CD14-positive monocyte (primary cell): ENCODE results near the gene ATXN7L1. TPM values are rescaled to one million over a fixed set of nuclear protein-coding genes. Genes with fewer than 3 reads are reported as not detected.

Experiments
- DNase-seq, 3 donors: peaks; one replicate each; pipeline ENCODE4 v3.0.0-alpha.2; 2011 to 2022
- H2AFZ ChIP-seq: 2 replicates; pipeline ENCODE4 v1.6.0; 2012; ENCODE audit warnings: mild to moderate bottlenecking, low read depth, low read length, inconsistent platforms; ENCODE audit not compliant: insufficient read depth, poor library complexity, severe bottlenecking
- H3K27ac ChIP-seq, 2 donors: 1 replicate in 1 of 2; 2 replicates in 1 of 2; pipeline ENCODE4 v1.5.1; 2012 to 2013; ENCODE audit warnings: low read length in 2 of 2, control low read depth in 1 of 2, inconsistent platforms in 1 of 2, low read depth in 1 of 2, mild to moderate bottlenecking in 1 of 2
- H3K27me3 ChIP-seq, 2 donors: one replicate each; pipeline versions ENCODE4 v1.6.0 to v1.6.1; 2011 to 2013; ENCODE audit warnings: low read length in 2 of 2; ENCODE audit not compliant: control insufficient read depth in 2 of 2, insufficient read depth in 2 of 2
- H3K36me3 ChIP-seq, 2 donors: replicated peaks in 1 of 2; 1 replicate in 1 of 2; 2 replicates in 1 of 2; pipeline versions ENCODE4 v1.5.1 to v1.6.1; 2012 to 2013; ENCODE audit warnings: low read length in 2 of 2, control low read depth in 1 of 2, inconsistent platforms in 1 of 2, mild to moderate bottlenecking in 1 of 2; ENCODE audit not compliant: insufficient read depth in 2 of 2, control insufficient read depth in 1 of 2
- H3K4me1 ChIP-seq, 2 donors: 1 replicate in 1 of 2; 2 replicates in 1 of 2; pipeline versions ENCODE4 v1.5.1 to v1.6.1; 2012 to 2013; ENCODE audit warnings: low read length in 2 of 2, control low read depth in 1 of 2, inconsistent platforms in 1 of 2, mild to moderate bottlenecking in 1 of 2, moderate library complexity in 1 of 2; ENCODE audit not compliant: insufficient read depth in 2 of 2, control insufficient read depth in 1 of 2
- H3K4me2 ChIP-seq: replicated peaks from 2 replicates; pipeline ENCODE3; 2012; ENCODE audit warnings: low read length, moderate library complexity, mild to moderate bottlenecking; ENCODE audit not compliant: poor library complexity, severe bottlenecking; ENCODE audit errors: extremely low read depth
- H3K4me3 ChIP-seq, 3 experiments: fragments of 200-600 bp in 1 of 3; sonication (generic) in 1 of 3; replicated peaks in 1 of 3; 1 replicate in 2 of 3; 2 replicates in 1 of 3; pipeline ENCODE4 v1.5.1; 2011 to 2013; ENCODE audit warnings: low read length in 3 of 3, mild to moderate bottlenecking in 3 of 3, control low read depth in 2 of 3, low read depth in 2 of 3, inconsistent platforms in 1 of 3, moderate library complexity in 1 of 3
- H3K79me2 ChIP-seq: 2 replicates; pipeline ENCODE4 v1.6.0; 2012; ENCODE audit warnings: mild to moderate bottlenecking, control low read depth, inconsistent platforms, low read length, moderate library complexity; ENCODE audit not compliant: insufficient read depth
- H3K9ac ChIP-seq: 2 replicates; pipeline ENCODE4 v1.6.0; 2017; ENCODE audit warnings: low read length, mild to moderate bottlenecking; ENCODE audit not compliant: insufficient read depth, poor library complexity, severe bottlenecking
- H3K9me3 ChIP-seq, 2 donors: replicated peaks in 1 of 2; 1 replicate in 1 of 2; 2 replicates in 1 of 2; pipeline versions ENCODE4 v1.5.1 to v1.6.1; 2012 to 2013; ENCODE audit warnings: low read length in 2 of 2, control low read depth in 1 of 2; ENCODE audit not compliant: control insufficient read depth in 1 of 2, insufficient read depth in 1 of 2
- H4K20me1 ChIP-seq: 2 replicates; pipeline ENCODE4 v1.6.0; 2012; ENCODE audit warnings: mild to moderate bottlenecking, low read length, control low read depth, moderate library complexity; ENCODE audit not compliant: insufficient read depth
- H3K27ac Mint-ChIP-seq, 7 donors: one replicate each; pipeline ENCODE4 v1.8.0; 2020; ENCODE audit warnings: mild to moderate bottlenecking in 7 of 7, mixed read lengths in 7 of 7, moderate library complexity in 6 of 7, inconsistent platforms in 2 of 7
- H3K27me3 Mint-ChIP-seq, 3 donors: one replicate each; pipeline ENCODE4 v1.8.0; 2021 to 2022; ENCODE audit warnings: low read depth in 3 of 3, mild to moderate bottlenecking in 3 of 3, mixed read lengths in 3 of 3, moderate library complexity in 3 of 3, inconsistent platforms in 1 of 3
- H3K36me3 Mint-ChIP-seq, 2 donors: one replicate each; pipeline ENCODE4 v1.8.0; 2020; ENCODE audit warnings: mixed read lengths in 2 of 2, inconsistent platforms in 1 of 2, mild to moderate bottlenecking in 1 of 2
- H3K4me1 Mint-ChIP-seq: one replicate; pipeline ENCODE4 v1.8.0; 2020; ENCODE audit warnings: mild to moderate bottlenecking, mixed read lengths
- H3K4me3 Mint-ChIP-seq, 2 donors: one replicate each; pipeline ENCODE4 v1.8.0; 2020; ENCODE audit warnings: mild to moderate bottlenecking in 2 of 2, mixed read lengths in 2 of 2, moderate library complexity in 1 of 2
- H3K9me3 Mint-ChIP-seq, 7 donors: one replicate each; pipeline ENCODE4 v1.8.0; 2020 to 2022; ENCODE audit warnings: mixed read lengths in 7 of 7, mild to moderate bottlenecking in 6 of 7, moderate library complexity in 6 of 7, inconsistent platforms in 2 of 7
- WGBS: methylation state at CpG from one replicate; pipeline ENCODE4 v1.1.5; 2013; ENCODE audit warnings: missing lambda C conversion rate; ENCODE audit not compliant: insufficient coverage; 5-methylcytosine and 5-hydroxymethylcytosine counted together
- intact Hi-C, 2 donors: fragments of 100-400 bp; cut with micrococcal nuclease; formaldehyde crosslinking; loops; one replicate each; pipeline versions ENCODE4 v1.15.0 to v1.15.1; 2023
- polyA plus RNA-seq, 3 donors: library from polyadenylated mRNA; depleted of rRNA in 1 of 3; unstranded in 2 of 3; stranded (reverse) in 1 of 3; fragments of 300-500 nt in 2 of 3; fragments of >200 nt in 1 of 3; fragmentation: Illumina TruSeq in 2 of 3; gene quantifications; 1 replicate in 2 of 3; 2 replicates in 1 of 3; pipeline ENCODE4 v1.2.3, GENCODE V29; 2012 to 2021
- TF ChIP-seq, protein P1 (sequence below): fragments of 200-600 bp; IDR thresholded peaks from one replicate; pipeline ENCODE4 v1.8.0; 2022; ENCODE audit warnings: antibody characterized with exemption, mild to moderate bottlenecking

ATXN7L1 gene
- polyA plus RNA-seq, 3 donors = 4.5 to 12.2 (median 11.2) TPM

DNA sequence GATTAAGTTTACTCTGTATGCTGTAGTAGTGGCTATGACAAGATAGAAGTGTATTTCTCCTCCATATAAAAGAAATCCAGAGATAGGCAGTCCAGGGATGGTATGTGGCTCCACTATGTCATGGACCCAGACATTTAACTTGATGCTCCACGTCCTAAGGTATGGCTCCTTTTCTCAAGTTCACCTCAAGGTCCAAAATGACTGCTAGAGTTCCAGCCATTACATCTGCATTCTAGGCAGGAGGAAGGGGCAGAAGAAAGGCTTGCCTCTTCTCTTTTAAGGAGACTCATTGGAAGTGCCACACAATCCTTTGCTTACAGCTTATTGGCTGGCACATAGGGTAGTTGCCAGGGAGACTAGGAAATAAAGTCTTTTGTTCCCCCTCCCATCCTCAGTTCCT lies 27.7 kb upstream of the ATXN7L1 start:
- peaks cover 0 to 3% of the 10 kb centered on the region in 2 donors for H3K27me3 ChIP-seq
- Mint-ChIP-seq H3K9me3 (no peaks in the 10 kb centered on the region), H3K36me3 (no peaks in the 10 kb centered on the region), H3K27ac (no peak overlapping the region), H3K4me1 (no peaks in the 10 kb centered on the region), H3K27me3 (peaks cover 3 to 8% (median 5%) of the 10 kb centered on the region in 3 donors), H3K4me3 (no peak overlapping the region)
- H3K9me3 ChIP-seq = no peaks in the 10 kb centered on the region
- H3K4me2 ChIP-seq = no peak overlapping the region
- intact Hi-C loops = no loop called here
- no peak overlapping the region for H3K4me3 ChIP-seq
- TF ChIP-seq, protein P1, sequence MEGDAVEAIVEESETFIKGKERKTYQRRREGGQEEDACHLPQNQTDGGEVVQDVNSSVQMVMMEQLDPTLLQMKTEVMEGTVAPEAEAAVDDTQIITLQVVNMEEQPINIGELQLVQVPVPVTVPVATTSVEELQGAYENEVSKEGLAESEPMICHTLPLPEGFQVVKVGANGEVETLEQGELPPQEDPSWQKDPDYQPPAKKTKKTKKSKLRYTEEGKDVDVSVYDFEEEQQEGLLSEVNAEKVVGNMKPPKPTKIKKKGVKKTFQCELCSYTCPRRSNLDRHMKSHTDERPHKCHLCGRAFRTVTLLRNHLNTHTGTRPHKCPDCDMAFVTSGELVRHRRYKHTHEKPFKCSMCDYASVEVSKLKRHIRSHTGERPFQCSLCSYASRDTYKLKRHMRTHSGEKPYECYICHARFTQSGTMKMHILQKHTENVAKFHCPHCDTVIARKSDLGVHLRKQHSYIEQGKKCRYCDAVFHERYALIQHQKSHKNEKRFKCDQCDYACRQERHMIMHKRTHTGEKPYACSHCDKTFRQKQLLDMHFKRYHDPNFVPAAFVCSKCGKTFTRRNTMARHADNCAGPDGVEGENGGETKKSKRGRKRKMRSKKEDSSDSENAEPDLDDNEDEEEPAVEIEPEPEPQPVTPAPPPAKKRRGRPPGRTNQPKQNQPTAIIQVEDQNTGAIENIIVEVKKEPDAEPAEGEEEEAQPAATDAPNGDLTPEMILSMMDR = no peak
- H3K4me1 ChIP-seq = no peaks in the 10 kb centered on the region
- H3K36me3 ChIP-seq = no peaks in the 10 kb centered on the region
- no peak overlapping the region for H3K9ac ChIP-seq
- WGBS = no CpG with 5 or more reads among the region's 1 CpG
- no peak overlapping the region for H3K27ac ChIP-seq
- no peaks in the 10 kb centered on the region for H3K79me2 ChIP-seq
- H2AFZ ChIP-seq = no peak overlapping the region
- DNase-seq = no peak
- H4K20me1 ChIP-seq = no peaks in the 10 kb centered on the region

DNA sequence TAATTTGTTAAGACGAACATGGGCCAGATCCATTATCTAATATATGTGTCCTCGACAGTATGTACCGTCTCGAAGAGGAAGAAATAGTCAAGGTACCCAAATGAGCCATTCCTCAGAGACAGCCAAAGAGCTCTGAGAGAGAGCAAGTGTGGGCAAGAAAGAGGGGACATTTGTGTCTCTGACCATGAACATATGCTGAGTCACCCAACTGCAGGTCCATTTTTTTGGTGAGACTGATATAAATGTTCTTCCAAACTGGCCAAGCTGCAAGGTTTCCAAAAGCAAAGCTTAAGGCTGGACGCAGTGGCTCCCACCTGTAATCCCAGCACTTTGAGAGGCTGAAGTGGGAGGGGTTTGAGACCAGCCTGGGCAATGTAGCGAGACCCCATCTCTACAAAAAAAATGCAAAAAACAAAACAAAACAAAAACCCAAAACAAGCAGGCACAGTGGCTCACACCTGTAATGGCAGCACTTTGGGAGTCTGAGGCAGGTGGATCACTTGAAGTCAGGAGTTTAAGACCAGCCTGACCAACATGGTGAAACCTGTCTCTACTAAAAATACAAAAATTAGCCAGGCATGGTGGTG lies 26.0 kb upstream of the ATXN7L1 start:
- Histone ChIP-seq H3K27me3 (peaks cover 2 to 6% of the 10 kb centered on the region in 2 donors), H3K79me2 (no peaks in the 10 kb centered on the region), H3K4me2 (no peak overlapping the region), H2AFZ (no peak overlapping the region), H3K4me1 (no peaks in the 10 kb centered on the region), H3K9me3 (no peaks in the 10 kb centered on the region), H3K36me3 (no peaks in the 10 kb centered on the region), H3K9ac (no peak overlapping the region), H3K27ac (no peak overlapping the region), H4K20me1 (no peaks in the 10 kb centered on the region), H3K4me3 (no peak overlapping the region)
- 100% methylated on average over 4 of the region's 6 CpGs for WGBS
- H3K4me3 Mint-ChIP-seq = no peak overlapping the region
- no peaks in the 10 kb centered on the region for H3K4me1 Mint-ChIP-seq
- no peak for DNase-seq
- H3K27me3 Mint-ChIP-seq = peaks cover 7 to 8% (median 7%) of the 10 kb centered on the region in 3 donors
- TF ChIP-seq, protein P1 = no peak
- H3K27ac Mint-ChIP-seq = no peak overlapping the region
- no peaks in the 10 kb centered on the region for H3K9me3 Mint-ChIP-seq
- intact Hi-C loops = no loop called here
- no peaks in the 10 kb centered on the region for H3K36me3 Mint-ChIP-seq
